ENCODE data around the gene GRPEL1. TPM values are rescaled to one million over a fixed set of nuclear protein-coding genes. Genes with fewer than 3 reads are reported as not detected.

Gene GRPEL1
- total and polyA plus RNA-seq, 11 donors, result 38.6 to 70.8 (median 55.4) TPM

DNA sequence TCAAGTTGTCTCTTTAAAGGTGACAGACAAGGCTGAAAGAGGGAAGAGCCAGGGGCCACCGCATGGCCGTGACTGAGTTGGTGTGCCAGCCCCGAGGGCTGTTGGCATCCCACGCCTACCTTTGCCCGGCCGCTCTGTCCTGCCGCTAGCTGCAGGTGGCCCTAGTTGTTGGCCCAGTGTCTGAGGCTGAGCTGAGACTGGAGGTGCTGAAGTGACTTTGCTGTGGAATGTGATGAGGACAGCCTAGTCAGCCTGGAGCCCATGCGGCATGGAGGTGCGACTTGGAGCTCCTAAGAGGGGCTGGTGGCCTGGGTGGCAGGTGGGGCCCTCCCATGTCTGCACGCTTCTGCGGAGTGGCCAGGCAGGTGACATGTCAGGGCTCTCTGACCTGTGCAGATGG is 18.1 kb downstream of the GRPEL1 start:
- WGBS, 4 donors, result 64 to 71% (median 68%) methylated on average over 4 to 11 of the region's 11 CpGs
- peak in 1 of 5 donors; percentile 20 for DNase-seq
- Histone ChIP-seq H3K4me1 (peaks cover 6 to 78% (median 64%) of the 10 kb centered on the region in 12 donors), H3K27ac (peak overlapping the region in 3 of 12 donors; percentile 9 to 37 (median 31)), H3K9me3 (no peaks in the 10 kb centered on the region), H3K36me3 (peaks cover 0 to 34% (median 8%) of the 10 kb centered on the region in 9 donors), H3K4me3 (no peak overlapping the region), H3K27me3 (no peaks in the 10 kb centered on the region)
- intact Hi-C loops (cut with DNase I), result loop anchor here in 4 of 10 donors (10.0 kb wide), 3 partner anchors 65 to 145 kb away; partner anchors contain the start of gene TBC1D14 (in 2 of the 4)
- peak in 3 of 4 donors; percentile 4 to 20 (median 8) for ATAC-seq
- TF ChIP-seq POLR2A (IDR thresholded peaks at IDR 0.05), result no peak
- TF ChIP-seq, protein P1, sequence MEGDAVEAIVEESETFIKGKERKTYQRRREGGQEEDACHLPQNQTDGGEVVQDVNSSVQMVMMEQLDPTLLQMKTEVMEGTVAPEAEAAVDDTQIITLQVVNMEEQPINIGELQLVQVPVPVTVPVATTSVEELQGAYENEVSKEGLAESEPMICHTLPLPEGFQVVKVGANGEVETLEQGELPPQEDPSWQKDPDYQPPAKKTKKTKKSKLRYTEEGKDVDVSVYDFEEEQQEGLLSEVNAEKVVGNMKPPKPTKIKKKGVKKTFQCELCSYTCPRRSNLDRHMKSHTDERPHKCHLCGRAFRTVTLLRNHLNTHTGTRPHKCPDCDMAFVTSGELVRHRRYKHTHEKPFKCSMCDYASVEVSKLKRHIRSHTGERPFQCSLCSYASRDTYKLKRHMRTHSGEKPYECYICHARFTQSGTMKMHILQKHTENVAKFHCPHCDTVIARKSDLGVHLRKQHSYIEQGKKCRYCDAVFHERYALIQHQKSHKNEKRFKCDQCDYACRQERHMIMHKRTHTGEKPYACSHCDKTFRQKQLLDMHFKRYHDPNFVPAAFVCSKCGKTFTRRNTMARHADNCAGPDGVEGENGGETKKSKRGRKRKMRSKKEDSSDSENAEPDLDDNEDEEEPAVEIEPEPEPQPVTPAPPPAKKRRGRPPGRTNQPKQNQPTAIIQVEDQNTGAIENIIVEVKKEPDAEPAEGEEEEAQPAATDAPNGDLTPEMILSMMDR (IDR thresholded peaks at IDR 0.05), result no peak

DNA sequence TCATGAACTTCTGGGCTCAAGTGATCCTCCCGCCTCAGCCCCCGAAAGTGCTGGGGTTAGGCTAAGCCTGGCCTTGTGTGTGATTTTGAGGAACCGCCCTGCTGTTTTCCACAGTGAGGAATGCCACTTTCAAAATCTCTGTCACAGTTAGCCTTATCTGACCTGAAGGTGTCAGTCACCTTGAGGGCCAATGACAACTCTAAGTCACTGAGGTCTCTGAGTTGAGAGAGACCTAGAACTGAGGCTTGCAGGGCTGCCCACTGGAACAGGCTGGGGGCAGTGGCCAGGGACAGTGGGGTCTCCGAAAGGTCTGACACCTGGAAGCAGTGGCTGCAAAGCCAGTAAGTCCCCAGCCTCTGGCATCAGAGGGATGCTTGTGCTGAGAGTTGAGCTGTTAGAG is 18.6 kb downstream of the GRPEL1 start:
- H3K27ac ChIP-seq, result peak overlapping the region in 2 of 12 donors; percentile 31 to 37
- H3K4me3 ChIP-seq, result no peak overlapping the region
- H3K9me3 ChIP-seq, result no peaks in the 10 kb centered on the region
- H3K27me3 ChIP-seq, result no peaks in the 10 kb centered on the region
- intact Hi-C loops (cut with DNase I), result loop anchor here in 4 of 10 donors (10.0 kb wide), 2 partner anchors 64 to 144 kb away; partner anchors contain the start of gene TBC1D14 (in 2 of the 4)
- TF ChIP-seq POLR2A (IDR thresholded peaks at IDR 0.05), result no peak
- TF ChIP-seq, protein P1 (IDR thresholded peaks at IDR 0.05), result no peak
- DNase-seq, result peak in 1 of 5 donors; percentile 8
- no peak for ATAC-seq
- H3K4me1 ChIP-seq, result peaks cover 8 to 82% (median 69%) of the 10 kb centered on the region in 12 donors
- WGBS, 4 donors, result 83 to 91% (median 89%) methylated on average over 4 of the region's 4 CpGs
- H3K36me3 ChIP-seq, result peaks cover 0 to 30% (median 4%) of the 10 kb centered on the region in 9 donors

- WGBS, 4 donors, result 88 to 91% (median 90%) methylated on average over 12 of the region's 12 CpGs
- H3K4me3 ChIP-seq, result no peak overlapping the region
Measured at GRCh38 chr4:7048642-7049041, 19.2 kb downstream of the GRPEL1 start.

GRCh38 chr4:7046971-7047370 is 20.9 kb downstream of the GRPEL1 start:
- H3K4me1 ChIP-seq, result peaks cover 8 to 73% (median 58%) of the 10 kb centered on the region in 12 donors
- no peak overlapping the region for H3K27ac ChIP-seq
- 62 to 87% (median 83%) methylated on average over 9 of the region's 9 CpGs for WGBS, 4 donors
- H3K27me3 ChIP-seq, result no peaks in the 10 kb centered on the region
- ATAC-seq (no peak), DNase-seq (peak in 1 of 5 donors; percentile 20)
- H3K36me3 ChIP-seq, result peaks cover 0 to 19% (median 0%) of the 10 kb centered on the region in 9 donors
- intact Hi-C loops (cut with DNase I), result loop anchor here in 4 of 10 donors (10.0 kb wide), 2 partner anchors 62 to 142 kb away; partner anchors contain the start of gene TBC1D14 (in 2 of the 4)
- H3K9me3 ChIP-seq, result no peaks in the 10 kb centered on the region
- no peak overlapping the region for H3K4me3 ChIP-seq
- TF ChIP-seq, protein P1 (IDR thresholded peaks at IDR 0.05), result no peak
- TF ChIP-seq POLR2A (IDR thresholded peaks at IDR 0.05), result no peak

More at GRCh38 chr4:7048642-7049041, 19.2 kb downstream of the GRPEL1 start:
- H3K9me3 ChIP-seq, result no peaks in the 10 kb centered on the region
- peaks cover 8 to 83% (median 71%) of the 10 kb centered on the region in 12 donors for H3K4me1 ChIP-seq
- ATAC-seq, result no peak
- H3K27me3 ChIP-seq, result no peaks in the 10 kb centered on the region
- no peak overlapping the region for H3K27ac ChIP-seq
- intact Hi-C loops (cut with DNase I), result loop anchor here in 4 of 10 donors (10.0 kb wide), 2 partner anchors 64 to 144 kb away; partner anchors contain the start of gene TBC1D14 (in 2 of the 4)
- DNase-seq, result peak in 1 of 5 donors; percentile 5
- peaks cover 0 to 23% (median 0%) of the 10 kb centered on the region in 9 donors for H3K36me3 ChIP-seq
- TF ChIP-seq, protein P1 (IDR thresholded peaks at IDR 0.05), result no peak
- TF ChIP-seq POLR2A (IDR thresholded peaks at IDR 0.05), result no peak
